ENCODE data around the gene ACAN. TPM values are rescaled to one million over a fixed set of nuclear protein-coding genes. Genes with fewer than 3 reads are reported as not detected.
A peak's percentile ranks its signal among the peaks of the same experiment; 100 is the strongest.

Gene ACAN
- total RNA-seq, 4 donors from 2014 or later: 0.85 to 6.9 TPM; not detected in 2

- Histone ChIP-seq H3K4me3 (no peak overlapping the region), H3K27me3 (no peaks in the 10 kb centered on the region), H3K9me3 (no peaks in the 10 kb centered on the region), H3K36me3 (no peaks in the 10 kb centered on the region), H3K27ac (no peak overlapping the region), H3K4me1 (no peaks in the 10 kb centered on the region)
- intact Hi-C loops (cut with DNase I; ENCODE audit: low total_unique reads): no loop called here
- DNase-seq: no peak
- TF ChIP-seq CTCF (IDR thresholded peaks at IDR 0.05) (no peak), POLR2A (IDR thresholded peaks at IDR 0.05) (no peak)
These were observed 73.3 kb downstream of the ACAN start for GRCh38 chr15:88876573-88876972.

- Histone ChIP-seq H3K4me1 (no peaks in the 10 kb centered on the region), H3K27ac (no peak overlapping the region), H3K36me3 (no peaks in the 10 kb centered on the region), H3K27me3 (no peaks in the 10 kb centered on the region), H3K4me3 (no peak overlapping the region), H3K9me3 (no peaks in the 10 kb centered on the region)
- DNase-seq: no peak
- TF ChIP-seq POLR2A (IDR thresholded peaks at IDR 0.05) (no peak), CTCF (IDR thresholded peaks at IDR 0.05) (no peak)
- intact Hi-C loops (cut with DNase I; ENCODE audit: low total_unique reads): no loop called here
These were observed 74.2 kb downstream of the ACAN start for GRCh38 chr15:88877415-88877814.

- no peak for DNase-seq
- H3K27ac ChIP-seq: no peak overlapping the region
- intact Hi-C loops (cut with DNase I; ENCODE audit: low total_unique reads): no loop called here
- TF ChIP-seq POLR2A (IDR thresholded peaks at IDR 0.05) (no peak), CTCF (IDR thresholded peaks at IDR 0.05) (no peak)
- no peaks in the 10 kb centered on the region for H3K4me1 ChIP-seq
- H3K4me3 ChIP-seq: no peak overlapping the region
- H3K27me3 ChIP-seq: no peaks in the 10 kb centered on the region
- H3K36me3 ChIP-seq: no peaks in the 10 kb centered on the region
- no peaks in the 10 kb centered on the region for H3K9me3 ChIP-seq
These were observed 74.7 kb downstream of the ACAN start for GRCh38 chr15:88877906-88878305.

GRCh38 chr15:88878720-88879184 is 75.5 kb downstream of the ACAN start:
- Histone ChIP-seq H3K4me3 (no peak overlapping the region), H3K36me3 (no peaks in the 10 kb centered on the region), H3K9me3 (no peaks in the 10 kb centered on the region), H3K4me1 (no peaks in the 10 kb centered on the region), H3K27ac (no peak overlapping the region), H3K27me3 (no peaks in the 10 kb centered on the region)
- TF ChIP-seq CTCF (IDR thresholded peaks at IDR 0.05) (peak in 3 of 4 experiments; percentile 14 to 36 (median 24)), POLR2A (IDR thresholded peaks at IDR 0.05) (no peak)
- no peak for DNase-seq
- intact Hi-C loops (cut with DNase I; ENCODE audit: low total_unique reads): no loop called here

- Histone ChIP-seq H3K27ac (no peak overlapping the region), H3K9me3 (no peaks in the 10 kb centered on the region), H3K4me1 (no peaks in the 10 kb centered on the region), H3K36me3 (no peaks in the 10 kb centered on the region), H3K4me3 (no peak overlapping the region), H3K27me3 (no peaks in the 10 kb centered on the region)
- intact Hi-C loops (cut with DNase I; ENCODE audit: low total_unique reads): no loop called here
- no peak for TF ChIP-seq CTCF (IDR thresholded peaks at IDR 0.05)
- TF ChIP-seq POLR2A (IDR thresholded peaks at IDR 0.05): no peak
- DNase-seq: no peak
These were observed 77.9 kb downstream of the ACAN start for GRCh38 chr15:88880944-88881740.

Measured in uterus (tissue), 4 donors.